Measurements from ENCODE around the gene DLG4. TPM values are rescaled to one million over a fixed set of nuclear protein-coding genes. Genes with fewer than 3 reads are reported as not detected.

DLG4 gene
- total RNA-seq, 1 donor from 2014 or later, result 45.6 TPM

- Histone ChIP-seq H3K27me3 (ENCODE audit: insufficient read depth, low read length) (no peaks in the 10 kb centered on the region), H3K79me2 (ENCODE audit: insufficient read depth, low read length) (peaks cover 68% of the 10 kb centered on the region), H4K20me1 (ENCODE audit: insufficient read depth, low read length) (peaks cover 81% of the 10 kb centered on the region), H2AFZ (ENCODE audit: low read depth, low read length) (no peak overlapping the region), H3K4me2 (ENCODE audit: low read length) (no peak overlapping the region), H3K9ac (ENCODE audit: low read length) (no peak overlapping the region), H3K9me3 (ENCODE audit: insufficient read depth, low read depth, low read length) (no peaks in the 10 kb centered on the region), H3K36me3 (ENCODE audit: insufficient read depth, low read length) (no peaks in the 10 kb centered on the region), H3K4me3 (ENCODE audit: insufficient read depth, low read depth, low read length) (no peak overlapping the region), H3K4me1 (ENCODE audit: insufficient read depth, low read length) (peaks cover 32% of the 10 kb centered on the region), H3K27ac (ENCODE audit: low read depth, low read length) (no peak overlapping the region)
- DNase-seq (ENCODE audit: low read depth) (no peak), FAIRE-seq (no peak)
- TF ChIP-seq EZH2 (IDR thresholded peaks at IDR 0.05; ENCODE audit: insufficient read depth, low read length), result no peak
- TF ChIP-seq, protein P1, sequence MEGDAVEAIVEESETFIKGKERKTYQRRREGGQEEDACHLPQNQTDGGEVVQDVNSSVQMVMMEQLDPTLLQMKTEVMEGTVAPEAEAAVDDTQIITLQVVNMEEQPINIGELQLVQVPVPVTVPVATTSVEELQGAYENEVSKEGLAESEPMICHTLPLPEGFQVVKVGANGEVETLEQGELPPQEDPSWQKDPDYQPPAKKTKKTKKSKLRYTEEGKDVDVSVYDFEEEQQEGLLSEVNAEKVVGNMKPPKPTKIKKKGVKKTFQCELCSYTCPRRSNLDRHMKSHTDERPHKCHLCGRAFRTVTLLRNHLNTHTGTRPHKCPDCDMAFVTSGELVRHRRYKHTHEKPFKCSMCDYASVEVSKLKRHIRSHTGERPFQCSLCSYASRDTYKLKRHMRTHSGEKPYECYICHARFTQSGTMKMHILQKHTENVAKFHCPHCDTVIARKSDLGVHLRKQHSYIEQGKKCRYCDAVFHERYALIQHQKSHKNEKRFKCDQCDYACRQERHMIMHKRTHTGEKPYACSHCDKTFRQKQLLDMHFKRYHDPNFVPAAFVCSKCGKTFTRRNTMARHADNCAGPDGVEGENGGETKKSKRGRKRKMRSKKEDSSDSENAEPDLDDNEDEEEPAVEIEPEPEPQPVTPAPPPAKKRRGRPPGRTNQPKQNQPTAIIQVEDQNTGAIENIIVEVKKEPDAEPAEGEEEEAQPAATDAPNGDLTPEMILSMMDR (IDR thresholded peaks at IDR 0.05; ENCODE audit: insufficient read depth, low read depth, low read length), result no peak
- no peak overlapping the region for H3K4me3 Mint-ChIP-seq (ENCODE audit: unreplicated experiment)
- no peaks in the 10 kb centered on the region for H3K9me3 Mint-ChIP-seq (ENCODE audit: unreplicated experiment)
- H3K27ac Mint-ChIP-seq (ENCODE audit: unreplicated experiment), result no peak overlapping the region
- H3K27me3 Mint-ChIP-seq (ENCODE audit: low read depth, unreplicated experiment), result no peaks in the 10 kb centered on the region
- peaks cover 16% of the 10 kb centered on the region for H3K36me3 Mint-ChIP-seq (ENCODE audit: low read depth, unreplicated experiment)
- peaks cover 42% of the 10 kb centered on the region for H3K4me1 Mint-ChIP-seq (ENCODE audit: low read depth, unreplicated experiment)
Observed at GRCh38 chr17:7208754-7209460, 10.7 kb downstream of the DLG4 start.

GRCh38 chr17:7208027-7208571 lies 11.5 kb downstream of the DLG4 start:
- Histone ChIP-seq H3K4me2 (ENCODE audit: low read length) (no peak overlapping the region), H3K4me1 (ENCODE audit: insufficient read depth, low read length) (peaks cover 28% of the 10 kb centered on the region), H3K9me3 (ENCODE audit: insufficient read depth, low read depth, low read length) (no peaks in the 10 kb centered on the region), H3K9ac (ENCODE audit: low read length) (no peak overlapping the region), H3K27me3 (ENCODE audit: insufficient read depth, low read length) (no peaks in the 10 kb centered on the region), H3K27ac (ENCODE audit: low read depth, low read length) (no peak overlapping the region), H3K79me2 (ENCODE audit: insufficient read depth, low read length) (peaks cover 60% of the 10 kb centered on the region), H2AFZ (ENCODE audit: low read depth, low read length) (no peak overlapping the region), H3K36me3 (ENCODE audit: insufficient read depth, low read length) (peaks cover 3% of the 10 kb centered on the region), H4K20me1 (ENCODE audit: insufficient read depth, low read length) (peaks cover 76% of the 10 kb centered on the region), H3K4me3 (ENCODE audit: insufficient read depth, low read depth, low read length) (no peak overlapping the region)
- Mint-ChIP-seq H3K4me3 (ENCODE audit: unreplicated experiment) (no peak overlapping the region), H3K9me3 (ENCODE audit: unreplicated experiment) (no peaks in the 10 kb centered on the region), H3K36me3 (ENCODE audit: low read depth, unreplicated experiment) (peaks cover 14% of the 10 kb centered on the region), H3K27ac (ENCODE audit: unreplicated experiment) (no peak overlapping the region), H3K4me1 (ENCODE audit: low read depth, unreplicated experiment) (peaks cover 35% of the 10 kb centered on the region), H3K27me3 (ENCODE audit: low read depth, unreplicated experiment) (no peaks in the 10 kb centered on the region)
- FAIRE-seq, result no peak
- no peak for TF ChIP-seq EZH2 (IDR thresholded peaks at IDR 0.05; ENCODE audit: insufficient read depth, low read length)
- TF ChIP-seq, protein P1 (IDR thresholded peaks at IDR 0.05; ENCODE audit: insufficient read depth, low read depth, low read length), result no peak
- DNase-seq (ENCODE audit: low read depth), result no peak
